B cell (primary cell): ENCODE measurements around the gene PDZD11. TPM values are rescaled to one million over a fixed set of nuclear protein-coding genes. Genes with fewer than 3 reads are reported as not detected.
"Not testable (repeated sequence)": the region's sequence is repeated elsewhere in the genome, so short reads cannot be mapped to it uniquely, and the experiment has no call there.

Source experiments
- ATAC-seq: fragments of 200-7000 bp; cut with Tn5 transposase; one replicate; pipeline ENCODE4 v1.10.0; 2021; ENCODE audit warnings: low read depth, mild to moderate bottlenecking, moderate number of reproducible peaks, moderate library complexity
- CTCF ChIA-PET: fragments of 350-600 bp; sonication (Branson Sonifier 250); formaldehyde crosslinking; loops from one replicate; lab custom pipeline; 2021; ENCODE audit warnings: antibody characterized with exemption, inconsistent platforms; lab: Charles Lee
- POLR2A ChIA-PET: fragments of 350-600 bp; sonication (Branson Sonifier 250); formaldehyde crosslinking; loops from one replicate; lab custom pipeline; 2021; ENCODE audit warnings: antibody characterized with exemption; lab: Charles Lee
- DNase-seq: peaks from one replicate; pipeline ENCODE4 v3.0.0; 2013
- H2AFZ ChIP-seq: 2 replicates; pipeline ENCODE4 v1.6.1; 2012; ENCODE audit warnings: mild to moderate bottlenecking, low read depth, low read length; ENCODE audit not compliant: insufficient read depth, poor library complexity, severe bottlenecking
- H3K27ac ChIP-seq, 2 donors: 1 replicate in 1 of 2; 2 replicates in 1 of 2; pipeline ENCODE4 v1.5.1; 2012 to 2013; ENCODE audit warnings: low read length in 2 of 2, mild to moderate bottlenecking in 2 of 2, moderate library complexity in 1 of 2
- H3K27me3 ChIP-seq, 4 experiments: fragments of 200-600 bp in 1 of 4; sonication (generic) in 1 of 4; replicated peaks in 1 of 4; 1 replicate in 2 of 4; 2 replicates in 2 of 4; pipeline versions ENCODE4 v1.6.1 to v1.7.0; 2013 to 2016; ENCODE audit warnings: low read length in 3 of 4, mild to moderate bottlenecking in 2 of 4, mixed read lengths in 1 of 4, moderate library complexity in 1 of 4; ENCODE audit not compliant: insufficient read depth in 4 of 4, control insufficient read depth in 3 of 4; ENCODE audit errors: control extremely low read depth in 1 of 4
- H3K36me3 ChIP-seq, 2 experiments: replicated peaks in 1 of 2; 1 replicate in 1 of 2; 2 replicates in 1 of 2; pipeline versions ENCODE4 v1.6.1 to v1.7.1; 2013; ENCODE audit warnings: low read length in 1 of 2; ENCODE audit not compliant: insufficient read depth in 2 of 2, control insufficient read depth in 1 of 2; ENCODE audit errors: control extremely low read depth in 1 of 2, extremely low read depth in 1 of 2
- H3K4me1 ChIP-seq, 2 donors: fragments of 200-600 bp in 1 of 2; sonication (generic) in 1 of 2; 1 replicate in 1 of 2; 2 replicates in 1 of 2; pipeline versions ENCODE4 v1.5.1 to v1.6.1; 2013 to 2017; ENCODE audit warnings: low read length in 2 of 2; ENCODE audit not compliant: control insufficient read depth in 2 of 2, insufficient read depth in 2 of 2
- H3K4me2 ChIP-seq: replicated peaks from 2 replicates; pipeline ENCODE3; 2012; ENCODE audit warnings: mild to moderate bottlenecking, low read depth, low read length; ENCODE audit not compliant: poor library complexity, severe bottlenecking
- H3K4me3 ChIP-seq, 5 experiments: fragments of 200-600 bp in 1 of 5; sonication (generic) in 1 of 5; 1 replicate in 3 of 5; 2 replicates in 2 of 5; pipeline versions ENCODE4 v1.5.1 to v1.7.0; 2011 to 2016; ENCODE audit warnings: low read length in 4 of 5, mild to moderate bottlenecking in 4 of 5, low read depth in 2 of 5, control low read depth in 1 of 5, moderate library complexity in 1 of 5; ENCODE audit not compliant: insufficient read depth in 1 of 5; ENCODE audit errors: control extremely low read depth in 1 of 5, extremely low read depth in 1 of 5
- H3K79me2 ChIP-seq: fragments of 200-600 bp; sonication (generic); one replicate; pipeline ENCODE4 v1.6.0; 2016; ENCODE audit warnings: low read length; ENCODE audit not compliant: control insufficient read depth, insufficient read depth
- H3K9ac ChIP-seq: fragments of 200-600 bp; sonication (generic); 2 replicates; pipeline ENCODE4 v1.6.1; 2017; ENCODE audit warnings: mild to moderate bottlenecking, low read length, moderate library complexity
- H3K9me3 ChIP-seq, 3 donors: one replicate each; pipeline versions ENCODE4 v1.6.1 to v1.7.1; 2013; ENCODE audit warnings: low read length in 2 of 3; ENCODE audit not compliant: control insufficient read depth in 2 of 3, insufficient read depth in 1 of 3; ENCODE audit errors: control extremely low read depth in 1 of 3
- H4K20me1 ChIP-seq: 2 replicates; pipeline ENCODE4 v1.6.0; 2012; ENCODE audit warnings: mild to moderate bottlenecking, low read length; ENCODE audit not compliant: insufficient read depth, control insufficient read depth, poor library complexity, severe bottlenecking
- H3K27ac Mint-ChIP-seq: one replicate; pipeline ENCODE4 v1.8.0; 2021; ENCODE audit warnings: mixed read lengths
- H3K27me3 Mint-ChIP-seq: one replicate; pipeline ENCODE4 v1.8.0; 2021; ENCODE audit warnings: mixed read lengths
- H3K4me1 Mint-ChIP-seq: one replicate; pipeline ENCODE4 v1.8.0; 2021; ENCODE audit warnings: mixed read lengths
- H3K4me3 Mint-ChIP-seq: one replicate; pipeline ENCODE4 v1.8.0; 2021; ENCODE audit warnings: mixed read lengths
- H3K9me3 Mint-ChIP-seq: one replicate; pipeline ENCODE4 v1.8.0; 2022; ENCODE audit warnings: mixed read lengths; ENCODE audit not compliant: insufficient read depth
- EZH2 ChIP-seq: IDR thresholded peaks from 2 replicates; pipeline ENCODE4 v1.6.1; 2012; ENCODE audit warnings: borderline replicate concordance, low read depth, mild to moderate bottlenecking, moderate library complexity, low read length; ENCODE audit not compliant: insufficient read depth, poor library complexity, severe bottlenecking
- WGBS: methylation state at CpG from one replicate; pipeline ENCODE4 v1.1.5; 2013; ENCODE audit warnings: missing lambda C conversion rate; ENCODE audit not compliant: insufficient coverage; 5-methylcytosine and 5-hydroxymethylcytosine counted together
- intact Hi-C: fragments of 100-400 bp; cut with micrococcal nuclease; formaldehyde crosslinking; loops from one replicate; pipeline ENCODE4 v1.10.0; 2022
- polyA plus RNA-seq: library from polyadenylated mRNA; depleted of rRNA; stranded (reverse); fragments of >200 nt; gene quantifications from 2 replicates; pipeline ENCODE4 v1.2.3, GENCODE V29; 2012
- total RNA-seq, 2 donors: library from RNA; stranded (reverse); fragments of 120-200 nt in 1 of 2; gene quantifications; 1 replicate in 1 of 2; 2 replicates in 1 of 2; pipeline versions ENCODE4 v1.2.3 to v1.2.4, GENCODE V29; 2013 to 2022
- TF ChIP-seq, protein P1 (sequence below): fragments of 200-600 bp; IDR thresholded peaks from one replicate; pipeline ENCODE4 v1.8.0; 2022; ENCODE audit warnings: antibody characterized with exemption, mild to moderate bottlenecking

PDZD11 gene
- total and polyA plus RNA-seq, 2 donors (not counting 1 experiment from before 2014, with no cell fraction given) = 13.8 to 16.3 TPM

DNA sequence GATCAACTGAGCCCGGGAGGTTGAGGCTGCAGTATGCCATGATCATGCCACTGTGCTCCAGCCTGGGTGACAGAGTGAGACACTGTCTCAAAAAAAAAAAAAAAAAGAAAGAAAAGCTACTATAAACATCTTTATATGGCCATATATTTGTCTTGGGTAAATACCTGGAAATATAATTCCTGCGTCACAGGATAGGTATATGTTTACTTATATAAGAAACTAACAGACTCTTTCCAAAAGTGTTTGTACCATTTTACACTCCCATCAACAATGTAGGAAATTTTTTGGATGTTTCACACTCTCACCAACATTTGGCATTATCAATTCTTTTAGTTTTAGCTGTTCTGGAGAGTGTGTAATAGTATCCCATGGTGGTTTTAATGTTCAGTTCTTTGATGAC, 42.5 kb downstream of the PDZD11 start:
- TF ChIP-seq, protein P1, sequence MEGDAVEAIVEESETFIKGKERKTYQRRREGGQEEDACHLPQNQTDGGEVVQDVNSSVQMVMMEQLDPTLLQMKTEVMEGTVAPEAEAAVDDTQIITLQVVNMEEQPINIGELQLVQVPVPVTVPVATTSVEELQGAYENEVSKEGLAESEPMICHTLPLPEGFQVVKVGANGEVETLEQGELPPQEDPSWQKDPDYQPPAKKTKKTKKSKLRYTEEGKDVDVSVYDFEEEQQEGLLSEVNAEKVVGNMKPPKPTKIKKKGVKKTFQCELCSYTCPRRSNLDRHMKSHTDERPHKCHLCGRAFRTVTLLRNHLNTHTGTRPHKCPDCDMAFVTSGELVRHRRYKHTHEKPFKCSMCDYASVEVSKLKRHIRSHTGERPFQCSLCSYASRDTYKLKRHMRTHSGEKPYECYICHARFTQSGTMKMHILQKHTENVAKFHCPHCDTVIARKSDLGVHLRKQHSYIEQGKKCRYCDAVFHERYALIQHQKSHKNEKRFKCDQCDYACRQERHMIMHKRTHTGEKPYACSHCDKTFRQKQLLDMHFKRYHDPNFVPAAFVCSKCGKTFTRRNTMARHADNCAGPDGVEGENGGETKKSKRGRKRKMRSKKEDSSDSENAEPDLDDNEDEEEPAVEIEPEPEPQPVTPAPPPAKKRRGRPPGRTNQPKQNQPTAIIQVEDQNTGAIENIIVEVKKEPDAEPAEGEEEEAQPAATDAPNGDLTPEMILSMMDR = no peak
- no peak for TF ChIP-seq EZH2
- DNase-seq = no peak
- no peaks in the 10 kb centered on the region for H3K27me3 Mint-ChIP-seq
- H3K9me3 Mint-ChIP-seq = no peaks in the 10 kb centered on the region
- Histone ChIP-seq H4K20me1 (no peaks in the 10 kb centered on the region), H3K4me2 (no peak overlapping the region), H3K4me1 (no peaks in the 10 kb centered on the region), H3K79me2 (no peaks in the 10 kb centered on the region), H2AFZ (no peak overlapping the region), H3K9ac (no peak overlapping the region), H3K9me3 (no peaks in the 10 kb centered on the region), H3K4me3 (no peak overlapping the region), H3K36me3 (no peaks in the 10 kb centered on the region), H3K27ac (no peak overlapping the region), H3K27me3 (no peaks in the 10 kb centered on the region)
- ChIA-PET CTCF (no interaction called here), POLR2A (no interaction called here)
- H3K27ac Mint-ChIP-seq = no peak overlapping the region
- WGBS = no CpG with 5 or more reads among the region's 2 CpGs
- no peak for ATAC-seq
- intact Hi-C loops = no loop called here
- no peaks in the 10 kb centered on the region for H3K4me1 Mint-ChIP-seq
- no peak overlapping the region for H3K4me3 Mint-ChIP-seq

DNA sequence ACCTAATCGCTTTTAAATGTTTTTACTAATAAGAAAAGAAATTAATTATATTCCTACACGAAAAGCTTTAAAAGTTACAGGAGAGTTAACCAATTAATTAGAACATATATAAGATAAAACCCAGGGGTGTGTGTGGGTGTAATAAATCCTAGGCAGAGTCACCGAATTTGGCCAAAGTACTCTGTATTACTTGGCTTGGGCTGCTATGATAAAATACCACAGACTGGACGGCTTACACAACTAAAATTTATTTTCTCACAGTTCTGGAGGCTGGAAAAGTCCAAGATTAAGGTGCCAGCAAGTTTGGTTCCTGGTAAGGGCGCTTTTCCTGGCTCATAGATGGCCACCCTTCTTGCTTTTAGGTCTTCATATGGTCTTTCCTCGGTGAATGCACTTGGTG, 44.8 kb downstream of the PDZD11 start:
- Histone ChIP-seq H2AFZ (no peak overlapping the region), H4K20me1 (no peaks in the 10 kb centered on the region), H3K9ac (no peak overlapping the region), H3K4me1 (no peaks in the 10 kb centered on the region), H3K4me3 (no peak overlapping the region), H3K36me3 (no peaks in the 10 kb centered on the region), H3K4me2 (no peak overlapping the region), H3K79me2 (no peaks in the 10 kb centered on the region), H3K27me3 (no peaks in the 10 kb centered on the region), H3K9me3 (no peaks in the 10 kb centered on the region), H3K27ac (no peak overlapping the region)
- ATAC-seq = no peak
- CTCF ChIA-PET = no interaction called here
- intact Hi-C loops = no loop called here
- WGBS = no CpG with 5 or more reads among the region's 6 CpGs
- POLR2A ChIA-PET = no interaction called here
- Mint-ChIP-seq H3K9me3 (no peaks in the 10 kb centered on the region), H3K4me3 (no peak overlapping the region), H3K27me3 (no peaks in the 10 kb centered on the region), H3K4me1 (no peaks in the 10 kb centered on the region), H3K27ac (no peak overlapping the region)
- TF ChIP-seq EZH2 = no peak
- TF ChIP-seq, protein P1 = no peak
- no peak for DNase-seq

DNA sequence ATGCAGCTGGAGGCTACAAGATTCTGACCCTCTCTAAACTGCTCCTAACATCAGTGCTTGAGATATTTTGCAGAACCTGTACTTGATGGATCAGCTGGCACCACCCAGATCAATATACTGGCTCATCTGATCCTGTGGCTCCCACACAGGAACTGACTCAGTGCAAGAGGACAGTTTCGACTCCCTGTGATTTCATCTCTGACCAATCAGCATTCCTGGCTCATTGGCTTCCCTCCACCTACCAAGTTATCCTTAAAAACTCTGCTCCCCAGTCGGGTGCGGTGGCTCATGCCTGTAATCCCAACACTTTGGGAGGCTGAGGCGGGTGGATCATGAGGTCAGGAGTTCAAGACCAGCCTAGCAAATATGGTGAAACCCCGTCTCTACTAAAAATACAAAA, 46.1 kb downstream of the PDZD11 start:
- H3K27me3 Mint-ChIP-seq, H3K9me3 Mint-ChIP-seq, H3K4me3 Mint-ChIP-seq, H3K4me2 ChIP-seq, CTCF ChIA-PET, H3K27me3 ChIP-seq, H3K27ac Mint-ChIP-seq, DNase-seq, H3K36me3 ChIP-seq, H2AFZ ChIP-seq, H3K4me3 ChIP-seq, intact Hi-C loops, ATAC-seq, H4K20me1 ChIP-seq, H3K79me2 ChIP-seq, POLR2A ChIA-PET, H3K4me1 Mint-ChIP-seq, H3K4me1 ChIP-seq, H3K27ac ChIP-seq, H3K9me3 ChIP-seq, H3K9ac ChIP-seq: not testable (repeated sequence)
- WGBS = no CpG with 5 or more reads among the region's 5 CpGs
